DND-41 (cell line): ENCODE data around the gene MMRN2.

Experiments
- EZH2 ChIP-seq: IDR thresholded peaks from 3 replicates; pipeline ENCODE4 v1.6.1; 2012; ENCODE audit warnings: borderline replicate concordance, low read depth, mild to moderate bottlenecking, moderate library complexity, low read length, inconsistent platforms; ENCODE audit not compliant: severe bottlenecking
- TF ChIP-seq, protein P1 (sequence below): IDR thresholded peaks from 2 replicates; pipeline ENCODE4 v1.5.1; 2012; ENCODE audit warnings: borderline replicate concordance, low read length, moderate library complexity, mild to moderate bottlenecking; ENCODE audit not compliant: poor library complexity, severe bottlenecking; ENCODE audit errors: extremely low read depth

DNA sequence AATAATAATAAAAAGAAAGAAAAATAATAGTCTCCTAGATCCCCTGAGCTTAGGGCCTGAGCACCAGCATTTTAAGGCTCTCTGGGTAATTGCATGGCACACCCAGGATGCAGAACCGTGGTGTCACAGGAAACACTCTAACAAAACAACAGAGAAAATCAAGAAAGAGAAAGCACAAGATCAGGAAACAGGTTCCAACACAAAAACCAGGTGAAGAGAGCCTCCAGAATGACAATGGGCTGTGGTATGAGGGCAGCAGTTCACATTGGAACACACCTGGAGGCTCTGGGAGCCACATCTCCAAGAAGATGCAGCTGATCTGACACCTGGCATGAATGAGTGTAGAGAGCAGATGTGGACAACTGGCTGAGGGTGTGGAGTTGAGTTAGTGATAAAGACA, 7.1 kb downstream of the MMRN2 start:
- TF ChIP-seq, protein P1, sequence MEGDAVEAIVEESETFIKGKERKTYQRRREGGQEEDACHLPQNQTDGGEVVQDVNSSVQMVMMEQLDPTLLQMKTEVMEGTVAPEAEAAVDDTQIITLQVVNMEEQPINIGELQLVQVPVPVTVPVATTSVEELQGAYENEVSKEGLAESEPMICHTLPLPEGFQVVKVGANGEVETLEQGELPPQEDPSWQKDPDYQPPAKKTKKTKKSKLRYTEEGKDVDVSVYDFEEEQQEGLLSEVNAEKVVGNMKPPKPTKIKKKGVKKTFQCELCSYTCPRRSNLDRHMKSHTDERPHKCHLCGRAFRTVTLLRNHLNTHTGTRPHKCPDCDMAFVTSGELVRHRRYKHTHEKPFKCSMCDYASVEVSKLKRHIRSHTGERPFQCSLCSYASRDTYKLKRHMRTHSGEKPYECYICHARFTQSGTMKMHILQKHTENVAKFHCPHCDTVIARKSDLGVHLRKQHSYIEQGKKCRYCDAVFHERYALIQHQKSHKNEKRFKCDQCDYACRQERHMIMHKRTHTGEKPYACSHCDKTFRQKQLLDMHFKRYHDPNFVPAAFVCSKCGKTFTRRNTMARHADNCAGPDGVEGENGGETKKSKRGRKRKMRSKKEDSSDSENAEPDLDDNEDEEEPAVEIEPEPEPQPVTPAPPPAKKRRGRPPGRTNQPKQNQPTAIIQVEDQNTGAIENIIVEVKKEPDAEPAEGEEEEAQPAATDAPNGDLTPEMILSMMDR = no peak
- TF ChIP-seq EZH2 = no peak
